DMS153 treated with DMSO at 0.1 percent for 48 hours (cell line): ENCODE results near the gene CEP78.
"Not testable (repeated sequence)": the region's sequence is repeated elsewhere in the genome, so short reads cannot be mapped to it uniquely, and the experiment has no call there.

Experiments
- DNase-seq: peaks from one replicate; lab custom pipeline; 2025; ENCODE audit not compliant: unreplicated experiment; lab: John Stamatoyannopoulos, UW

CEP78 gene

GRCh38 chr9:78235762-78236550, at the start of gene CEP78:
Gene CEP78, plus strand, starts transcription at chr9:78236075. Its CDS starts 276 bp downstream, at chr9:78236351.
- DNase-seq = peak; percentile 86

GRCh38 chr9:78187763-78188484, 48.0 kb upstream of the CEP78 start:
- no peak for DNase-seq

- DNase-seq = no peak
Measured at GRCh38 chr9:78188594-78188993, 47.3 kb upstream of the CEP78 start.

GRCh38 chr9:78189001-78189400, 46.9 kb upstream of the CEP78 start:
- DNase-seq = no peak

- no peak for DNase-seq
Measured at GRCh38 chr9:78189461-78189860, 46.4 kb upstream of the CEP78 start.

GRCh38 chr9:78191931-78192330, 43.9 kb upstream of the CEP78 start:
- DNase-seq = no peak

GRCh38 chr9:78196258-78196657, 39.6 kb upstream of the CEP78 start:
- DNase-seq = no peak

- peak; percentile 34 for DNase-seq
Measured at GRCh38 chr9:78201158-78201777, 34.6 kb upstream of the CEP78 start.

- DNase-seq = no peak
Measured at GRCh38 chr9:78207319-78207718, 28.6 kb upstream of the CEP78 start.

GRCh38 chr9:78207901-78208300, 28.0 kb upstream of the CEP78 start:
- no peak for DNase-seq

GRCh38 chr9:78209127-78209526, 26.7 kb upstream of the CEP78 start:
- no peak for DNase-seq

- no peak for DNase-seq
Measured at GRCh38 chr9:78210841-78211301, 25.0 kb upstream of the CEP78 start.

GRCh38 chr9:78212868-78213267, 23.0 kb upstream of the CEP78 start:
- DNase-seq = no peak

GRCh38 chr9:78213712-78214111, 22.2 kb upstream of the CEP78 start:
- peak; percentile 57 for DNase-seq

GRCh38 chr9:78214492-78214891, 21.4 kb upstream of the CEP78 start:
- DNase-seq = no peak

GRCh38 chr9:78215706-78216105, 20.2 kb upstream of the CEP78 start:
- DNase-seq = no peak

GRCh38 chr9:78218890-78219289, 17.0 kb upstream of the CEP78 start:
- DNase-seq = no peak

- no peak for DNase-seq
Measured at GRCh38 chr9:78221425-78221824, 14.4 kb upstream of the CEP78 start.

- not testable (repeated sequence) for DNase-seq
Measured at GRCh38 chr9:78221841-78222240, 14.0 kb upstream of the CEP78 start.

GRCh38 chr9:78230761-78231160, 5.1 kb upstream of the CEP78 start:
- no peak for DNase-seq

GRCh38 chr9:78232471-78232870, 3.4 kb upstream of the CEP78 start:
- not testable (repeated sequence) for DNase-seq

GRCh38 chr9:78234810-78235209, 1.1 kb upstream of the CEP78 start:
- no peak for DNase-seq
